ENCODE measurements around the gene GABRB1.

GABRB1 gene

DNA sequence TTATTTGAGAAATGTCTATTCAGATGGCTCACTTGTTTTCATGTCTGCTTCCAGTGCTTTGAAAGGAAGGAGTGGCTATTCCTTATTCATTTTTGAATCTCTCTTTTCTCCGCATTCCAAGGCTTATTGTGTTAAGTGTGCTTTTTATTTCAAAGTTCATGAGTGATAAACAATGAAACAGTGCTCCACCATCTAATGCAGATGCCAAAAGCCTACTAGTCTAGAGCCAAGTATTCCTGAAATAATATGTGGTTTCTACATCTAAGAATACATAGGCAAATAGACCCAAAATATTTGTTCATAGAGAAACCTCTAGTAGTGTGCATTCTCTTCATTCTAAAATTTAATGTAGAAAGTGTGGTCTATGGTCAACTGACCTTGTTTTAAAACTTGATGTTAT, 187.3 kb downstream of the GABRB1 start:
- H3K36me3 ChIP-seq (ENCODE audit: insufficient read depth, low read length), result no peaks in the 10 kb centered on the region
- no peaks in the 10 kb centered on the region for H3K4me1 ChIP-seq (ENCODE audit: insufficient read depth, low read length)
- H3K9me3 ChIP-seq (ENCODE audit: control insufficient read depth, insufficient read depth, low read length), result no peaks in the 10 kb centered on the region
- H3K9ac ChIP-seq (ENCODE audit: low read depth, low read length), result no peak overlapping the region

- H3K4me1 ChIP-seq (ENCODE audit: insufficient read depth, low read length), result no peaks in the 10 kb centered on the region
- H3K9me3 ChIP-seq (ENCODE audit: control insufficient read depth, insufficient read depth, low read length), result no peaks in the 10 kb centered on the region
- H3K9ac ChIP-seq (ENCODE audit: low read depth, low read length), result no peak overlapping the region
- H3K36me3 ChIP-seq (ENCODE audit: insufficient read depth, low read length), result no peaks in the 10 kb centered on the region
Observed at GRCh38 chr4:47219586-47219985, 188.2 kb downstream of the GABRB1 start.

DNA sequence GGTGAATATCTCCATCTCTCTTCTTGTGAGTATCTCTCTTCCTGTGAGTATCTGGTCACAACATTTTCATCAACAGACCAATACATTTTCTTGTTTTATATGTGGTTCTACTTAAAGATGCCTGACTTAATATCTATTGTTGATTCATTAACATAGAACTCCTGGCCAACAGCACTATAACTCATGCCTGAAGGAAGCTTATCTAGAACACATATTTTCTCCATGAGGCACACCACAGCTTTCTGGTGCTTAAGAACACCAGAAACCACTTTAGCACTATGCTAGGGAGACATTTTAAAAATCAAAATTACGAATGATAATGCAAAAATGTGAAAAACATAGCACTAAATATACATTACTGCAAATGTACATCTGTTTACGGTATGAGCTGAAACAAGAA, 190.4 kb downstream of the GABRB1 start:
- Histone ChIP-seq H3K36me3 (ENCODE audit: insufficient read depth, low read length) (no peaks in the 10 kb centered on the region), H3K9me3 (ENCODE audit: control insufficient read depth, insufficient read depth, low read length) (no peaks in the 10 kb centered on the region), H3K9ac (ENCODE audit: low read depth, low read length) (no peak overlapping the region), H3K4me1 (ENCODE audit: insufficient read depth, low read length) (no peaks in the 10 kb centered on the region)

- no peaks in the 10 kb centered on the region for H3K4me1 ChIP-seq (ENCODE audit: insufficient read depth, low read length)
- H3K36me3 ChIP-seq (ENCODE audit: insufficient read depth, low read length), result no peaks in the 10 kb centered on the region
- no peak overlapping the region for H3K9ac ChIP-seq (ENCODE audit: low read depth, low read length)
- no peaks in the 10 kb centered on the region for H3K9me3 ChIP-seq (ENCODE audit: control insufficient read depth, insufficient read depth, low read length)
Observed at GRCh38 chr4:47222276-47222675, 190.9 kb downstream of the GABRB1 start.

- Histone ChIP-seq H3K9me3 (ENCODE audit: control insufficient read depth, insufficient read depth, low read length) (no peaks in the 10 kb centered on the region), H3K9ac (ENCODE audit: low read depth, low read length) (no peak overlapping the region)
Observed at GRCh38 chr4:47224361-47224760, 193.0 kb downstream of the GABRB1 start.

DNA sequence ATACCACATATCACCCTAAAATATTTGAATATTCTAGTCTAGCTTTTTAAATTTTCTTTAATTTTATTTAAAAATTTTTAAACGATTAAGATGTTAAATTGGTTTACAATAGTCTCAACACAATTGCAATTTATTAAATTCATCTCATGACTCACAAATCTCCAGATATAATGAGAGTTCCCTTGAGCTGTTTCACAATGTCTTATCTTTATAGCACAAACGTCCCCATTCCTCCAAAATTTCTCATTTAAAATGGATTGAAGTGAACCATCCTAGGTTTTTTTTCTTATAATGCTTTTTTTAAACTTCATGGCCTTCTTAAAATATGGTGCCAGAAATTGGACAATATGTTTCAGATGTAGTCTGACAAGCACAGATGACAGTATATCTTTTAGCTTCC, 204.4 kb downstream of the GABRB1 start:
- H3K9ac ChIP-seq (ENCODE audit: low read depth, low read length), result no peak overlapping the region
- no peaks in the 10 kb centered on the region for H3K9me3 ChIP-seq (ENCODE audit: control insufficient read depth, insufficient read depth, low read length)
- no peaks in the 10 kb centered on the region for H3K4me1 ChIP-seq (ENCODE audit: insufficient read depth, low read length)
- no peaks in the 10 kb centered on the region for H3K36me3 ChIP-seq (ENCODE audit: insufficient read depth, low read length)

More at GRCh38 chr4:47224361-47224760, 193.0 kb downstream of the GABRB1 start:
- Histone ChIP-seq H3K4me1 (ENCODE audit: insufficient read depth, low read length) (no peaks in the 10 kb centered on the region), H3K36me3 (ENCODE audit: insufficient read depth, low read length) (no peaks in the 10 kb centered on the region)

- Histone ChIP-seq H3K4me1 (ENCODE audit: insufficient read depth, low read length) (no peaks in the 10 kb centered on the region), H3K9ac (ENCODE audit: low read depth, low read length) (no peak overlapping the region), H3K9me3 (ENCODE audit: control insufficient read depth, insufficient read depth, low read length) (no peaks in the 10 kb centered on the region), H3K36me3 (ENCODE audit: insufficient read depth, low read length) (no peaks in the 10 kb centered on the region)
Observed at GRCh38 chr4:47238667-47239066, 207.3 kb downstream of the GABRB1 start.

DNA sequence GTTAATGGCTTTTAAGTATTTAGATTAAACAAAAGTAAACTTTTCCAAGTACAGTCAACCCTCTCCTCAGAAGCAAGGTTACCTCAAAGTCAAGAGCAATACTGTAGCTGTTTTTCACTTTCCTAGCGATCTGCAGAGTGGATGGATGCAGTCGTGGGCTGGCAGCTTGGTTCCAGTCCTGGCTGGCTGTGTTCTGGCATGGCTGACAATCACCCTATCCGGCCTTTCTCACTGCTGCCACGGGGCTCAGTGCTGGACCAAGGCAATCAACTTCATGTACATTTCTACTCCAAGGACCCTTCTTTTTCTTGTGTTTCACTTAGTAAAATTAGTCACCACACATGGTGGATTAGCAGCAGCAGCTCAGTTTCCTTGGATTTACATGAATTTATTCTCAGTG, 208.3 kb downstream of the GABRB1 start:
- H3K9ac ChIP-seq (ENCODE audit: low read depth, low read length), result no peak overlapping the region
- no peaks in the 10 kb centered on the region for H3K9me3 ChIP-seq (ENCODE audit: control insufficient read depth, insufficient read depth, low read length)
- no peaks in the 10 kb centered on the region for H3K36me3 ChIP-seq (ENCODE audit: insufficient read depth, low read length)
- H3K4me1 ChIP-seq (ENCODE audit: insufficient read depth, low read length), result no peaks in the 10 kb centered on the region

GRCh38 chr4:47251348-47252135, 220.2 kb downstream of the GABRB1 start:
- Histone ChIP-seq H3K9ac (ENCODE audit: low read depth, low read length) (no peak overlapping the region), H3K4me1 (ENCODE audit: insufficient read depth, low read length) (no peaks in the 10 kb centered on the region), H3K36me3 (ENCODE audit: insufficient read depth, low read length) (no peaks in the 10 kb centered on the region), H3K9me3 (ENCODE audit: control insufficient read depth, insufficient read depth, low read length) (no peaks in the 10 kb centered on the region)

DNA sequence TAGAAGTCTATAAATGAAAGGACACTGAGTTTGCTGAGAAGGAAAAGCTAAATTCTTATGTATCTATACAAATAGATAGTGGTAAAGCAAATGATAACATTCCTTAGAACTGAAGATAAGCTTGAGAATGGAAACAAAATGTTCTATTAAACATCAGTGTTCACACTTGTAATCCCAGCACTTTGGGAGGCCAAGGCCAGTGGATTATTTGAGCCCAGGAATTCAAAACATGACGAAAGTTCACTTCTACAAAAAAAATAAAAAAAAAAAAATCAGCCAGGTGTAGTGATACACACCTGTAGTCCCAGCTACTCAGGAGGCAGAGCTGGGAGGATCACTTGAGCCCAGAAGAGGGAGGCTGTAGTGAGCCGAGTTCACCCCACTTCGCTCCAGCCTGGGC, 232.4 kb downstream of the GABRB1 start:
- Histone ChIP-seq H3K4me1 (ENCODE audit: insufficient read depth, low read length) (no peaks in the 10 kb centered on the region), H3K9me3 (ENCODE audit: control insufficient read depth, insufficient read depth, low read length) (no peaks in the 10 kb centered on the region), H3K36me3 (ENCODE audit: insufficient read depth, low read length) (no peaks in the 10 kb centered on the region), H3K9ac (ENCODE audit: low read depth, low read length) (no peak overlapping the region)

- Histone ChIP-seq H3K4me1 (ENCODE audit: insufficient read depth, low read length) (no peaks in the 10 kb centered on the region), H3K9me3 (ENCODE audit: control insufficient read depth, insufficient read depth, low read length) (no peaks in the 10 kb centered on the region), H3K36me3 (ENCODE audit: insufficient read depth, low read length) (no peaks in the 10 kb centered on the region), H3K9ac (ENCODE audit: low read depth, low read length) (no peak overlapping the region)
Observed at GRCh38 chr4:47270201-47270888, 239.0 kb downstream of the GABRB1 start.

DNA sequence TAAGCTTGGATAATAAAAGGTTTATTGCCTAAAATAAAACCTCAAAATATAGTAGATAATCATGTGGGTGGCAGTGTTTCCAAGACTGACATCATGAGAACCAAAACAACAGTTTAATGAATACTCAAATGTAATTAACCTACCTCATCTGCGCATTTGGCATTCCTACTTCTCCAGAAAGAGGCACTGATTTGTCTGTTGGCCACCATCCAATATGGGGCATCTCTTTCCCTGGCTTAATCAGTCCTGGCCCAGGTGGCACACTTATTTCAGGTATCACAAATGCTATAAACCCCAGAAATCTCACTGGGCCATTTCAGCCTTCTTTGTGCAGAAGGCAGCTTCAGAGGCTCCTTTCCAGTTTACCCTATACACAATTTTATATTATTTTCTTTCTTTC, 239.9 kb downstream of the GABRB1 start:
- H3K36me3 ChIP-seq (ENCODE audit: insufficient read depth, low read length), result no peaks in the 10 kb centered on the region
- no peak overlapping the region for H3K9ac ChIP-seq (ENCODE audit: low read depth, low read length)
- H3K9me3 ChIP-seq (ENCODE audit: control insufficient read depth, insufficient read depth, low read length), result no peaks in the 10 kb centered on the region
- H3K4me1 ChIP-seq (ENCODE audit: insufficient read depth, low read length), result no peaks in the 10 kb centered on the region

DNA sequence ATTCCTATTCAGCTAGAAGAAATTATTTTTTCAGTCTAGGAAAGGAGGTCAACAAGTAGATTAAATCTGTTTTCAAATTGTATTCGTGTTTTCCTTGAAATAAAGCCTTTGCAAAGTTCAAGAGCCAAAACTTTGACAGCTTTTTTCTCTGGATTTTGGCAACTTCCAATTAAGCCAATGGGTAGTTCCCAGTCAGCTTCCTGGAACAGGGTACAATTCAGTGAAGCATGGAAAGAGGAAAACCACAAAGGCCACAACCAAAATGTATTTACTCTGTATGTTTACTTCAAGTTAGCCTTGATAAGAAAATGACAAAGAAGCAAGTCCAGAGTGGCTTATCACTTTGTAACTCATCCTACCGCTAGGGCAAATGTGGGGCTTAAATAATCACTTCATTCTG, 243.5 kb downstream of the GABRB1 start:
- Histone ChIP-seq H3K9me3 (ENCODE audit: control insufficient read depth, insufficient read depth, low read length) (no peaks in the 10 kb centered on the region), H3K36me3 (ENCODE audit: insufficient read depth, low read length) (no peaks in the 10 kb centered on the region), H3K9ac (ENCODE audit: low read depth, low read length) (no peak overlapping the region), H3K4me1 (ENCODE audit: insufficient read depth, low read length) (no peaks in the 10 kb centered on the region)

DNA sequence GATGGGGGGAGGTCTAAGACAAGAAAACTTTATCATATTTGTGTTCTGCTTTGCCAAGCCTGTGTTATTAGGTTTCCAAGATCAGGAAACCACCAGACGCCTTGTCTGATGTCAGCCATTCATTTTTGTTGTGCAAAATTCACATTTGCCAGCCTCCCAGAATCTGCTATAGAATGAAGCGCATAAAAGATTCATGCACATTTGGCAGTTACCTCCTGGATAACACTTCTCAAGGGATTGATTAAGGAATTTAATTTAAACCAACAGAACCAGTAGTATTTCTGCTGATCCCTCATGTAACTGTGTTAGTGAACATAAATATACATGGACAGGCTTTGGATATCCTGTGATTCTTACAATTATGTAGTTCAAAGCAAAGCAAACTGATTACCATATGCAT, 244.2 kb downstream of the GABRB1 start:
- H3K9ac ChIP-seq (ENCODE audit: low read depth, low read length), result no peak overlapping the region
- no peaks in the 10 kb centered on the region for H3K36me3 ChIP-seq (ENCODE audit: insufficient read depth, low read length)
- H3K9me3 ChIP-seq (ENCODE audit: control insufficient read depth, insufficient read depth, low read length), result no peaks in the 10 kb centered on the region
- H3K4me1 ChIP-seq (ENCODE audit: insufficient read depth, low read length), result no peaks in the 10 kb centered on the region

DNA sequence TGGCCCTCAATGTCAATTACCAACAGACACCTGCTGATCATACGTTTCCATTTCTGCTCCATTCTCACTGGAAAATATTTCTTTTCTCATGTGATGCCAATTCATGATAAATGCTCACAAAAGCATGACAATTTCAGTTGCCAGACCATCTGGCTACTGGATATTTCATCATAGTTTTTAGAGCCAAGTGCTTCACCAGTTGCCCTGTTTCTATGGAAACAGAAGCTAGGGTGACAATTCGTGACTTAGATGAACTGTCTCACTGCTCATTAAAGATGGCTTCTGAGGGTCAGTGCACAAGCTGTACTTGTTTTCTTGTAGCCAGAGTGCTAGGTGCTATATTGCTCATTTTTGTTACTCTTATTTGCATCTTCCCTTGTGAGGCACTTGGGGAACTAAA, 247.3 kb downstream of the GABRB1 start:
- Histone ChIP-seq H3K9ac (ENCODE audit: low read depth, low read length) (no peak overlapping the region), H3K36me3 (ENCODE audit: insufficient read depth, low read length) (no peaks in the 10 kb centered on the region), H3K4me1 (ENCODE audit: insufficient read depth, low read length) (no peaks in the 10 kb centered on the region), H3K9me3 (ENCODE audit: control insufficient read depth, insufficient read depth, low read length) (no peaks in the 10 kb centered on the region)

Data from ES-I3 (cell line).